ENCODE measurements around the gene RPS6KA6. TPM values are rescaled to one million over a fixed set of nuclear protein-coding genes. Genes with fewer than 3 reads are reported as not detected.

RPS6KA6 gene
- total RNA-seq, 2 experiments from 2014 or later, result not detected

GRCh38 chrX:84144281-84144680 is 43.7 kb downstream of the RPS6KA6 start:
- Mint-ChIP-seq H3K27me3 (no peaks in the 10 kb centered on the region), H3K36me3 (ENCODE audit: low read depth) (no peaks in the 10 kb centered on the region), H3K27ac (no peak overlapping the region), H3K4me3 (no peak overlapping the region), H3K4me1 (ENCODE audit: low read depth) (no peaks in the 10 kb centered on the region), H3K9me3 (no peaks in the 10 kb centered on the region)
- ChIA-PET CTCF (no interaction called here), POLR2A (no interaction called here)
- Histone ChIP-seq H3K27me3 (ENCODE audit: control insufficient read depth in 1 of 2, insufficient read depth in 2 of 2, low read length in 2 of 2) (no peaks in the 10 kb centered on the region), H3K4me1 (ENCODE audit: insufficient read depth, low read length) (no peaks in the 10 kb centered on the region), H3K9me3 (ENCODE audit: control insufficient read depth in 1 of 2, insufficient read depth in 1 of 2, low read length in 2 of 2) (no peaks in the 10 kb centered on the region), H3K36me3 (ENCODE audit: insufficient read depth, low read length) (no peaks in the 10 kb centered on the region), H3K27ac (ENCODE audit: low read depth in 1 of 2, low read length in 2 of 2) (no peak overlapping the region), H3K4me3 (ENCODE audit: low read length) (no peak overlapping the region)
- intact Hi-C loops (cut with DNase I, micrococcal nuclease), result no loop called here
- DNase-seq, result no peak
- TF ChIP-seq CTCF (IDR thresholded peaks at IDR 0.05), result no peak
- no peak for ATAC-seq (ENCODE audit: poor library complexity)

GRCh38 chrX:84133023-84133422 is 55.0 kb downstream of the RPS6KA6 start:
- H3K4me3 Mint-ChIP-seq, result no peak overlapping the region
- H3K27ac Mint-ChIP-seq, result no peak overlapping the region
- ChIA-PET POLR2A (no interaction called here), CTCF (no interaction called here)
- H3K27ac ChIP-seq (ENCODE audit: low read depth in 1 of 2, low read length in 2 of 2), result no peak overlapping the region
- no peaks in the 10 kb centered on the region for H3K4me1 ChIP-seq (ENCODE audit: insufficient read depth, low read length)
- no peak for TF ChIP-seq CTCF (IDR thresholded peaks at IDR 0.05)
- H3K4me1 Mint-ChIP-seq (ENCODE audit: low read depth), result no peaks in the 10 kb centered on the region
- H3K4me3 ChIP-seq (ENCODE audit: low read length), result no peak overlapping the region
- intact Hi-C loops (cut with DNase I, micrococcal nuclease), result no loop called here
- H3K27me3 ChIP-seq (ENCODE audit: control insufficient read depth in 1 of 2, insufficient read depth in 2 of 2, low read length in 2 of 2), result no peaks in the 10 kb centered on the region
- no peaks in the 10 kb centered on the region for H3K9me3 ChIP-seq (ENCODE audit: control insufficient read depth in 1 of 2, insufficient read depth in 1 of 2, low read length in 2 of 2)
- no peaks in the 10 kb centered on the region for H3K36me3 ChIP-seq (ENCODE audit: insufficient read depth, low read length)
- ATAC-seq (ENCODE audit: poor library complexity), result no peak
- no peaks in the 10 kb centered on the region for H3K9me3 Mint-ChIP-seq
- no peaks in the 10 kb centered on the region for H3K36me3 Mint-ChIP-seq (ENCODE audit: low read depth)
- no peaks in the 10 kb centered on the region for H3K27me3 Mint-ChIP-seq
- DNase-seq, result no peak

GRCh38 chrX:84123585-84123984 is 64.4 kb downstream of the RPS6KA6 start:
- no peak for ATAC-seq (ENCODE audit: poor library complexity)

More at GRCh38 chrX:84123585-84123984, 64.4 kb downstream of the RPS6KA6 start:
- Mint-ChIP-seq H3K36me3 (ENCODE audit: low read depth) (no peaks in the 10 kb centered on the region), H3K27ac (no peak overlapping the region), H3K27me3 (no peaks in the 10 kb centered on the region), H3K4me1 (ENCODE audit: low read depth) (no peaks in the 10 kb centered on the region), H3K9me3 (no peaks in the 10 kb centered on the region), H3K4me3 (no peak overlapping the region)
- Histone ChIP-seq H3K36me3 (ENCODE audit: insufficient read depth, low read length) (no peaks in the 10 kb centered on the region), H3K4me3 (ENCODE audit: low read length) (no peak overlapping the region), H3K9me3 (ENCODE audit: control insufficient read depth in 1 of 2, insufficient read depth in 1 of 2, low read length in 2 of 2) (no peaks in the 10 kb centered on the region), H3K27me3 (ENCODE audit: control insufficient read depth in 1 of 2, insufficient read depth in 2 of 2, low read length in 2 of 2) (no peaks in the 10 kb centered on the region), H3K27ac (ENCODE audit: low read depth in 1 of 2, low read length in 2 of 2) (no peak overlapping the region), H3K4me1 (ENCODE audit: insufficient read depth, low read length) (no peaks in the 10 kb centered on the region)
- intact Hi-C loops (cut with DNase I, micrococcal nuclease), result no loop called here
- POLR2A ChIA-PET, result no interaction called here
- no peak for DNase-seq
- no peak for TF ChIP-seq CTCF (IDR thresholded peaks at IDR 0.05)
- CTCF ChIA-PET, result no interaction called here
